ENCODE data around the gene PDE7B.

Gene PDE7B

DNA sequence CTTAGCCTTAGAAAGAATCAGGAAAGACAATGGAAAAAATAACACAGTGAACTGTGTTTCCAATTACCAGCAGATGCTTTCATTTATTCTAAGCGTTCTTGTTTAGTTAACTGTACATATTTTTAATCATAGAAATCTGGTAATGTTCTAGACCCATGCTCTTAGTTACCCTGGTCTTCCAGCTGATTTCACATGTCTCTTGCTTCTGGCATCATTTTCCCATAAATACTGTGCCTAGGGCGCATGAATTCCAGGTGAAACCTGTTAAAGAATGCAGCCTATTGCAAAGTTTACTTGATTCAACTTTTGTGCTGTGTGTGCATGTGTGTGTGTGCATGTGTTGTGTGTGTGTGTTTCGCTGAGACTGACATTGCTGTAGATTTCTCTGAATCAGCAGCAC lies 178.6 kb downstream of the PDE7B start:
- TF ChIP-seq CTCF (IDR thresholded peaks at IDR 0.05; ENCODE audit: insufficient read depth, low read length), result no peak
- TF ChIP-seq SPI1 (IDR thresholded peaks at IDR 0.05; ENCODE audit: borderline replicate concordance, low read depth), result no peak
- no peak for TF ChIP-seq GABPA (IDR thresholded peaks at IDR 0.05; ENCODE audit: low read depth)
- no peak for TF ChIP-seq REST (IDR thresholded peaks at IDR 0.05; ENCODE audit: insufficient replicate concordance, low read depth)
- no peak for TF ChIP-seq POLR2AphosphoS5 (IDR thresholded peaks at IDR 0.05; ENCODE audit: low read depth)
- no peak for DNase-seq (ENCODE audit: low read depth in 1 of 2, low spot score in 1 of 2)
- Histone ChIP-seq H3K4me3 (replicated peaks; ENCODE audit: insufficient read depth, low read length) (no peak overlapping the region), H3K27ac (replicated peaks) (no peak overlapping the region), H3K27me3 (ENCODE audit: insufficient read depth, poor library complexity, severe bottlenecking) (peaks cover 2% of the 10 kb centered on the region)

DNA sequence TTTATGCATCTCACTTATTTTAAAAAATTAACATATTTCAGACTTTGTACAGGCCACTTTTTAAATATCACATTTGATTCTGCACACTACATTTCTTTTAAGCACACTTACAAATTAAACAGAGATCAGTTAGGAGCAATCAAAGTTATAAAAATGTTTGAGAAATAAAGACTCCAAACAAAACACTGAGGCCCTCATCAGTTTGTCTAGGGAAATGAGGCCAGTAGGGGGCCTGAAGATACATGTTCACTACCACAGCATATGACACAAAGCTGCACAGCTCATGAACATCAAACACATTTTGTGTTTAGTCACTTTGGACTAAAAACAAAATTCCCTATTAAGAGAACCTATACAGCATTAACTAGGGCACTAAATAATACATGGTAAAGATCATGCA lies 180.5 kb downstream of the PDE7B start:
- DNase-seq (ENCODE audit: low read depth in 1 of 2, low spot score in 1 of 2), result no peak
- TF ChIP-seq SPI1 (IDR thresholded peaks at IDR 0.05; ENCODE audit: borderline replicate concordance, low read depth), result no peak
- no peak for TF ChIP-seq REST (IDR thresholded peaks at IDR 0.05; ENCODE audit: insufficient replicate concordance, low read depth)
- no peak for TF ChIP-seq GABPA (IDR thresholded peaks at IDR 0.05; ENCODE audit: low read depth)
- TF ChIP-seq CTCF (IDR thresholded peaks at IDR 0.05; ENCODE audit: insufficient read depth, low read length), result peak; percentile 28
- no peak for TF ChIP-seq POLR2AphosphoS5 (IDR thresholded peaks at IDR 0.05; ENCODE audit: low read depth)
- no peak overlapping the region for H3K4me3 ChIP-seq (replicated peaks; ENCODE audit: insufficient read depth, low read length)
- peaks cover 2% of the 10 kb centered on the region for H3K27me3 ChIP-seq (ENCODE audit: insufficient read depth, poor library complexity, severe bottlenecking)
- no peak overlapping the region for H3K27ac ChIP-seq (replicated peaks)

GRCh38 chr6:136033416-136033815 lies 181.9 kb downstream of the PDE7B start:
- no peak for DNase-seq (ENCODE audit: low read depth in 1 of 2, low spot score in 1 of 2)
- TF ChIP-seq POLR2AphosphoS5 (IDR thresholded peaks at IDR 0.05; ENCODE audit: low read depth) (no peak), REST (IDR thresholded peaks at IDR 0.05; ENCODE audit: insufficient replicate concordance, low read depth) (no peak), CTCF (IDR thresholded peaks at IDR 0.05; ENCODE audit: insufficient read depth, low read length) (no peak), GABPA (IDR thresholded peaks at IDR 0.05; ENCODE audit: low read depth) (no peak), SPI1 (IDR thresholded peaks at IDR 0.05; ENCODE audit: borderline replicate concordance, low read depth) (no peak)
- H3K27ac ChIP-seq (replicated peaks), result no peak overlapping the region

More at GRCh38 chr6:136033416-136033815, 181.9 kb downstream of the PDE7B start:
- Histone ChIP-seq H3K27me3 (ENCODE audit: insufficient read depth, poor library complexity, severe bottlenecking) (peaks cover 2% of the 10 kb centered on the region), H3K4me3 (replicated peaks; ENCODE audit: insufficient read depth, low read length) (no peak overlapping the region)
